Measurements from ENCODE around the gene ACAT1.
A peak's percentile ranks its signal among the peaks of the same experiment; 100 is the strongest.
"Not testable (repeated sequence)": the region's sequence is repeated elsewhere in the genome, so short reads cannot be mapped to it uniquely, and the experiment has no call there.

ACAT1 gene

GRCh38 chr11:108121274-108122155, at the start of gene ACAT1:
Gene ACAT1, plus strand, starts transcription at chr11:108121567. Its CDS starts 40 bp downstream, at chr11:108121607.
- peak; percentile 86 to 89 for DNase-seq (ENCODE audit: low read depth in 2 of 2)

GRCh38 chr11:108084811-108085210, 36.6 kb upstream of the ACAT1 start:
- no peak for DNase-seq (ENCODE audit: low read depth in 2 of 2)

- no peak for DNase-seq (ENCODE audit: low read depth in 2 of 2)
Measured at GRCh38 chr11:108085672-108086071, 35.7 kb upstream of the ACAT1 start.

GRCh38 chr11:108092134-108092533, 29.2 kb upstream of the ACAT1 start:
- DNase-seq (ENCODE audit: low read depth in 2 of 2): no peak

GRCh38 chr11:108093128-108093904, 28.1 kb upstream of the ACAT1 start:
- DNase-seq (ENCODE audit: low read depth in 2 of 2): no peak

GRCh38 chr11:108097179-108097578, 24.2 kb upstream of the ACAT1 start:
- DNase-seq (ENCODE audit: low read depth in 2 of 2): no peak

- DNase-seq (ENCODE audit: low read depth in 2 of 2): no peak
Measured at GRCh38 chr11:108101090-108101775, 20.1 kb upstream of the ACAT1 start.

GRCh38 chr11:108111126-108111525, 10.2 kb upstream of the ACAT1 start:
- no peak for DNase-seq (ENCODE audit: low read depth in 2 of 2)

GRCh38 chr11:108112057-108112456, 9.3 kb upstream of the ACAT1 start:
- DNase-seq (ENCODE audit: low read depth in 2 of 2): no peak

GRCh38 chr11:108115500-108116140, 5.7 kb upstream of the ACAT1 start:
- DNase-seq (ENCODE audit: low read depth in 2 of 2): no peak

- no peak for DNase-seq (ENCODE audit: low read depth in 2 of 2)
Measured at GRCh38 chr11:108117746-108118371, 3.5 kb upstream of the ACAT1 start.

- not testable (repeated sequence) for DNase-seq (ENCODE audit: low read depth in 2 of 2)
Measured at GRCh38 chr11:108120936-108121273, 462 bp upstream of the ACAT1 start.

GRCh38 chr11:108122166-108122628, 830 bp downstream of the ACAT1 start:
- DNase-seq (ENCODE audit: low read depth in 2 of 2): no peak

- DNase-seq (ENCODE audit: low read depth in 2 of 2): no peak
Measured at GRCh38 chr11:108125096-108125495, 3.7 kb downstream of the ACAT1 start.

GRCh38 chr11:108128772-108129171, 7.4 kb downstream of the ACAT1 start:
- no peak for DNase-seq (ENCODE audit: low read depth in 2 of 2)

GRCh38 chr11:108131993-108132392, 10.6 kb downstream of the ACAT1 start:
- no peak for DNase-seq (ENCODE audit: low read depth in 2 of 2)

- not testable (repeated sequence) for DNase-seq (ENCODE audit: low read depth in 2 of 2)
Measured at GRCh38 chr11:108132993-108133538, 11.7 kb downstream of the ACAT1 start.

GRCh38 chr11:108135845-108136544, 14.6 kb downstream of the ACAT1 start:
- DNase-seq (ENCODE audit: low read depth in 2 of 2): peak in 1 of 2 donors; percentile 10

GRCh38 chr11:108137212-108137611, 15.8 kb downstream of the ACAT1 start:
- no peak for DNase-seq (ENCODE audit: low read depth in 2 of 2)

GRCh38 chr11:108142304-108142703, 20.9 kb downstream of the ACAT1 start:
- no peak for DNase-seq (ENCODE audit: low read depth in 2 of 2)
